Chondrocyte (in vitro differentiated cells): ENCODE data around the gene TMEM225B. TPM values are rescaled to one million over a fixed set of nuclear protein-coding genes. Genes with fewer than 3 reads are reported as not detected.
"Not testable (repeated sequence)": the region's sequence is repeated elsewhere in the genome, so short reads cannot be mapped to it uniquely, and the experiment has no call there.

Experiments used
- DNase-seq: peaks from one replicate; pipeline ENCODE4 v3.0.0; 2021; ENCODE audit warnings: mixed read lengths, low spot score
- H3K27ac Mint-ChIP-seq: one replicate; pipeline ENCODE4 v1.8.0; 2021; ENCODE audit warnings: mild to moderate bottlenecking, moderate library complexity, mixed read lengths; ENCODE audit not compliant: unreplicated experiment
- H3K27me3 Mint-ChIP-seq: 2 replicates; pipeline ENCODE4 v1.8.0; 2021; ENCODE audit warnings: low read depth, mixed read lengths
- H3K36me3 Mint-ChIP-seq: 2 replicates; pipeline ENCODE4 v1.8.0; 2021; ENCODE audit warnings: low read depth, mixed read lengths
- H3K4me1 Mint-ChIP-seq: 2 replicates; pipeline ENCODE4 v1.8.0; 2021; ENCODE audit warnings: low read depth, mild to moderate bottlenecking, mixed read lengths
- H3K4me3 Mint-ChIP-seq: one replicate; pipeline ENCODE4 v1.8.0; 2021; ENCODE audit warnings: mild to moderate bottlenecking, moderate library complexity, mixed read lengths; ENCODE audit not compliant: unreplicated experiment
- H3K9me3 Mint-ChIP-seq: 2 replicates; pipeline ENCODE4 v1.8.0; 2021; ENCODE audit warnings: low read depth, mixed read lengths
- CTCF ChIP-seq: fragments of 200-600 bp; sonication (generic); IDR thresholded peaks from 2 replicates; pipeline ENCODE4 v1.5.0; 2021; ENCODE audit warnings: antibody characterized with exemption, mild to moderate bottlenecking, moderate library complexity
- total RNA-seq: library from RNA; stranded (reverse); gene quantifications from 3 replicates; pipeline ENCODE4 v1.2.1, GENCODE V29; 2021

Gene TMEM225B
- total RNA-seq, 1 donor from 2014 or later, result 0.75 TPM

- TF ChIP-seq CTCF, result no peak
- Mint-ChIP-seq H3K27ac (no peak overlapping the region), H3K9me3 (no peaks in the 10 kb centered on the region), H3K36me3 (peaks cover 52% of the 10 kb centered on the region), H3K27me3 (no peaks in the 10 kb centered on the region), H3K4me1 (no peaks in the 10 kb centered on the region), H3K4me3 (no peak overlapping the region)
- no peak for DNase-seq
Observed at GRCh38 chr7:99627513-99627912, 29.4 kb downstream of the TMEM225B start.

GRCh38 chr7:99628471-99629465, 30.7 kb downstream of the TMEM225B start:
- peaks cover 43% of the 10 kb centered on the region for H3K36me3 Mint-ChIP-seq
- H3K9me3 Mint-ChIP-seq, result no peaks in the 10 kb centered on the region
- DNase-seq, result no peak
- no peak for TF ChIP-seq CTCF
- H3K4me1 Mint-ChIP-seq, result no peaks in the 10 kb centered on the region
- H3K27ac Mint-ChIP-seq, result no peak overlapping the region
- H3K4me3 Mint-ChIP-seq, result no peak overlapping the region
- H3K27me3 Mint-ChIP-seq, result no peaks in the 10 kb centered on the region

GRCh38 chr7:99629643-99630042, 31.6 kb downstream of the TMEM225B start:
- Mint-ChIP-seq H3K4me1 (no peaks in the 10 kb centered on the region), H3K27ac (no peak overlapping the region), H3K4me3 (no peak overlapping the region), H3K9me3 (no peaks in the 10 kb centered on the region), H3K36me3 (peaks cover 36% of the 10 kb centered on the region), H3K27me3 (no peaks in the 10 kb centered on the region)
- TF ChIP-seq CTCF, result no peak
- DNase-seq, result no peak

- TF ChIP-seq CTCF, result peak; percentile 37
- no peak for DNase-seq
- no peak overlapping the region for H3K4me3 Mint-ChIP-seq
- no peaks in the 10 kb centered on the region for H3K4me1 Mint-ChIP-seq
- H3K27me3 Mint-ChIP-seq, result no peaks in the 10 kb centered on the region
- H3K27ac Mint-ChIP-seq, result no peak overlapping the region
- peaks cover 26% of the 10 kb centered on the region for H3K36me3 Mint-ChIP-seq
- H3K9me3 Mint-ChIP-seq, result no peaks in the 10 kb centered on the region
Observed at GRCh38 chr7:99631295-99632109, 33.4 kb downstream of the TMEM225B start.

- not testable (repeated sequence) for H3K9me3 Mint-ChIP-seq, DNase-seq, H3K36me3 Mint-ChIP-seq, H3K27me3 Mint-ChIP-seq, H3K4me3 Mint-ChIP-seq, H3K4me1 Mint-ChIP-seq, H3K27ac Mint-ChIP-seq
Observed at GRCh38 chr7:99637414-99637813, 39.3 kb downstream of the TMEM225B start.
